ENCODE measurements around the gene EPM2A.

GRCh38 chr6:145620088-145620487 is 115.2 kb downstream of the EPM2A start:
- TF ChIP-seq CTCF (conservative IDR thresholded peaks at IDR 0.05 in 1 of 2, IDR thresholded peaks at IDR 0.05 in 1 of 2; ENCODE audit: extremely low read depth in 1 of 2, insufficient read depth in 1 of 2, low read depth in 1 of 2, low read length in 2 of 2), result no peak
- no peak for TF ChIP-seq EZH2 (IDR thresholded peaks at IDR 0.05; ENCODE audit: borderline replicate concordance, low read length)
